ENCODE data around the gene STAC.
"Not testable (repeated sequence)": the region's sequence is repeated elsewhere in the genome, so short reads cannot be mapped to it uniquely, and the experiment has no call there.

STAC gene

DNA sequence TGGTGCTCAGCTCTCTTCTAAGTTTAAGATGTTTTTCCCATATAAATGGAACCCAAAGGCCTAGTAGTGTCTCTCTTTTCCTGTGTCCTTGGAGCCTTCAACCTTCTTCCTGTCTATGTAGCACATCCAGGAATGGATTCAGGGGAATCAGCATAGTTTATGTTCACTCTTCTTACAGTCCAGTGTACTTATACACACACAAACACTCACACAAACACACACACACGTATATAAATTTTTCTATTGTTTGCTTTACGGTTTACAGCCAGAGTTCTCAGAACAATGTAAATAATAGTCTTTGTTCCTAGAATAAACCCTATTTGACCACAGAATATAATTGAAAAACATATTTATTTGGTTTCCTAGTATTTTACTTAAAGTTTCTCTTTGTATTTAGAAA is 36.9 kb downstream of the STAC start:
- no peak for DNase-seq

DNA sequence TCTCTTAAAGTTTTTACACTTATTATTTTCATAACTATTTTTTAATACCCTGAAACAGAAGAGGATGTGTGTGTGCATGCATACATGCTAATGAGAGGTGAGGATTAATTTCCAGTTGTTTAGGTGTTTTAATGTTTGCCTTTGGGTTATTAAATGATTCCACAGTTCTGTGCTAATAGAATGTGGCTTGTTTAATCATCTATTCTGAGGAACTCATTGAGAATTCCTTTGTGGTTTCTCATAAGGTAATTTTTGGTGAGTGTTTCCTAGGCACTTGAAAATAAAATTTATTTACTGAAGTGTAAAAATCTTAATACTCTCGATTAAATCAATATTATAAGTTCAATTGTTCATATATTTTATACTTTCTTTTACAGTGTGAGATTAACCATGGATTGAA is 38.0 kb downstream of the STAC start:
- no peak for DNase-seq

DNA sequence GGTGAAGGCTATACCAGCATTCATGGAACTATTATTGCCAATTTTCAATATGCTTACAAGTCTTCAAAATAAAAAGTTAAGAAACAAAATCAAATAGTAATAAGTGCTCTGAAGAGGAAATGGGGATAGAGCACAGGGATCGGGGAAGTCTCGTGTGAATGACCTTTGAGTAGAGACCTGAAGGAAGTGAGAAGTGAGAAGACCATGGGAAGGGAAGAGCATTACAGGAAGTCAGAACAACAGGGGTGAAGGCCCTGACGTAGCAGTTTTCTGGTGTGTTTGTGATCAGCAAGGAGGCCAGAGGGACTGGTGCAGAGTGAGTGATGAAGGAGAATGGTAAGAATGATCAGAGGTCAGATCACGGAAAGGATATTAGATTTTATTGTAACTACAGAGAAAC is 48.1 kb downstream of the STAC start:
- no peak for DNase-seq

DNA sequence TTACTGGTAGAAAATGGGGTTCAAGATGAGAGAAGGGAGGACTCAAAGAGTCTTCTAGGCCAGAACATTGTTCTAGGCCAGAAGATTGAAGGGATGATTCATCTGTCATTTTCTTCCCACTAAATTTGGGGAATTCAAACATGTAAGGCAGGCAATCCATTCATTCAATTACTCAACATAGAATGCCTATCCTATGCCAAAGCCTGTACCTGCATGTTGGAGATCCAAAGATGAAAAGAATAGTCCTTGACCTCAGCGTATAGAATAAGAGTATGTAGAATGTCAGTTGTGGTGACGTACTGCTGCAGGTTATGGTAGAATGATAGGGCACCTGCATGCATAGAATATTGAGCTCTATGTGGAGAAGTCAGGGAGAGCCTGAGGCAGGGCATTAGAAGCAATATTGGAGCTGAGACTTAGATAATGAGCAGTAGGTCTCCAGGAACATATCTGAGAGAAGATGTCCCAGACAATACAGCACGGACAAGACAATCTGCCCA is 49.7 kb downstream of the STAC start:
- DNase-seq = no peak

DNA sequence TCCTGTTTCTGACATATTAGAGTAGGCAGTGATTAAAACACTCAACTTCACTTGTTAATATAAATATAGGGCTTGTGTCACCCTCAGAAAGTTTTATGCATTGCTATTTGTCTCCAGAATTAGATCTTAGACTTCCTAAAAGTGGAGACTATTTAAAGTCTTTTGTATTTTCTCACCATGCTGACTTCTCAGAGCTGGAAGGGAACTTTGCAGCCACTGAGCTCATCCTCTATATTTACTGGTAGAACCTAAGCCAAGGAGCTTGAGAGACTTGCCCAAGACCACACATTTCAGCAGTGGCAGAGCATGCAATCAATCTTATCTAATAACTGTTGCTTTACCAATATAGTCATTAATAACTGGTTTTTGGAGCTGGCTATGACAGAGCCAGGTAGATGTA is 53.2 kb downstream of the STAC start:
- DNase-seq = no peak

DNA sequence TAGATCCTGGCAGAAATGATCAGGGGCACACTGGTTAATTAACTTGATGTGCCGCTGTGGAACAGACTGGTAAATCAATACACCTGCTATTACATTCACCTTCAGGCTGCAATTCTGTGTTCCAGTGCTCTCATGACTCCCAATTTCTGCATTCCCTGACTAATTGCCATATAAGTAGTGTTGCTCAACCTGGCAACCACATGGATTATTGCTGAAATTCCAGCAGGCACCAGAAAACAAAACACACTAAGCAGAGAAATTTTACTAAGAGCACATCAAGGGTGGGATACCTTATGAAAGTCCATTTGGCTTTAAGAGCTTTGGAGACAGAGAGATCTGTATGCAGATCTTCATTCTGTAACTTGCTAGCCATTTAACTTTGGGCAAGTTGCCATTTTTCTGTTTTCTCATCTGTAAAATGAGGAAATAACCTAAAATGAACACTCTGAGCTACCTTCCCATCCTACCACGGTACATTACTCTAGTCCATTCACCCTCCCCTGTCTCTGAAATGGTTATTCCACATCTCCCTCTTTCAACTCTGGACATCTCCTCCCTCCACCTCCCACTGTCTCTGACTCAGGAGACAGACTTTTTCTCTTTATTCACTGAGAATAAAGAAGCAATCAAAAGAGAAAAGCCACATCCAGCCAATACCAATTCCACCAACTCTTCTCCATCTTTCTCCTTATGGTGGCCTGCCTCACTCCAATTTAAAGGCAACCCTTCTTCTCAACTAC is 54.6 kb downstream of the STAC start:
- DNase-seq = no peak

DNA sequence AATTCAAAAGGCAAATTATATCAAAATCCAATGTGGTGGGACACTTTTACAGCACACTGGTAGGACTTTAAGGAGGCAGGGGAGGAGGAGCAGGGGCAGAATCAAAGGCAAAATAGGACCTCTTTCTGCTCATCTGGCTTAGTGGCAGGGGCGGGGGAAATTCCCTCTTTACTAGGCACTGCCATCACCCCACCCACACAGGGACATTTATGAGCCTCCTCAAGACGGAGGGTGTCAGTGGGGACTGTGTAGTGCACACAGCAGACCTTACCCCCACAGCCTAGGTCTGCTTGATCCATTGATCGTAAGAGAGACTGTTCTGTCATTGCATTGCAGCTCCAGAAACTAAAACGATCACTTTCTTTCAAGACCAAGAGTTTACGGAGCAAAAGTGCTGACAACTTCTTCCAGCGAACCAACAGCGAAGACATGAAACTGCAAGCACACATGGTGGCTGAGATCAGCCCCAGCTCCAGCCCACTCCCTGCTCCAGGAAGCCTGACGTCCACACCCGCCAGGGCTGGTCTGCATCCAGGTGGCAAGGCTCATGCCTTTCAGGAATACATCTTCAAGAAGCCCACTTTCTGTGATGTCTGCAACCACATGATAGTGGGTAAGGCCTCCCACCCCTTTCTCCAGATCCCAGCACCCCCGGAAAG is 62.9 kb downstream of the STAC start:
- DNase-seq = no peak

DNA sequence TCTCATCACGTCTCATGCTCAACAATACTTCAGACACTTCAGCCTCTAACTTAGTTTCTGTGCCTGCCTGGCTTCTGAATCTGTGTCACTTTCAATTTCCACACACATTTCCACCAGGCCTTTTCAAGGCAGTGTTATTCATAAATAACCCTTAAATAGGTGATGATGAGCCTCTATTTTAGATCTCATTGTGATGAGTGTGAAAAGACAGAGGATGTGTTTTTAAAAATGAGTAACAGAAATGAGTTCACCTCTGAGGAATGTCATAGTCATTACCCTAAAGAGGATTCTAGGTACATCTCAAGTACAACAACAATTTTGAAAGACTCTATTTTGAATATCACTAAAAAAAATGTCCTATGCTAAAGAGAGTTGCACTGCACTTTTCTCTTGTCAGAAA is 64.6 kb downstream of the STAC start:
- DNase-seq = no peak

DNA sequence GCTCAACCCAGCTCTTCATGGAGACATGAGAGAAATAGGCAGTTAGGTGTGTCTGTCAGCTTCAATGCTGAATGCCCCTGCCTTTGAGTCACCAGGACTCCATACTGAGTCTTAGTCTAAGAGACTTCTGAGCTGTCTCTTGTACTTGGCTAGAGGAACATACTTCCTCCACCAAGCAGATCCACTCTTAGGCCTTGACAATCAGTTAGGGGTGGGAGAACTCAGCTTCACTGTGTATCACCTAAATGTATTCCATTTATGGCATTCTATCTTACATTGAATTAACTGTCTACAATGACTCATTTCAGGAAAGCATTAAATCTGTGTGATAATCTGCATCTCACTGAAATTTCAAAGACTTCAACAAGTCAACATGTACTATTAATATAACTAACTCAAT is 66.0 kb downstream of the STAC start:
- no peak for DNase-seq

DNA sequence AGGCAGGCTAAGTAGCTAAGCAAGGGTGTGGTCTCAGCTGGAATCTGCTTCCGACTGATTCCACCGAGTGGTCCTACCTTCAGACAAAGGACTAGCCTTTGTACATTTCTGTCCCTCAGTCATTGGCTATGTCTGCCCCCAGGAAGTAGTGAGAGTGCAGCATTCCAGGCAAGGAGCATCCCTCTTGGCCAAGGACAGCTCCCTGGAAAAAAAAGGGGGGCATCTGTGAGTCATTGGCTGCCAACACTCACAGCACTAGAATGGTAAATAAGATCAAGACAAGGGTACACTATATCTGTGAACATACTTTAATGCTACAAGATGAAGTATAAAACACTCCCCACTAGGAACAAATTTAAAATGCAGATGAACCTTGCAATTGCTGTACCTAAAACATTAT is 66.8 kb downstream of the STAC start:
- no peak for DNase-seq

DNA sequence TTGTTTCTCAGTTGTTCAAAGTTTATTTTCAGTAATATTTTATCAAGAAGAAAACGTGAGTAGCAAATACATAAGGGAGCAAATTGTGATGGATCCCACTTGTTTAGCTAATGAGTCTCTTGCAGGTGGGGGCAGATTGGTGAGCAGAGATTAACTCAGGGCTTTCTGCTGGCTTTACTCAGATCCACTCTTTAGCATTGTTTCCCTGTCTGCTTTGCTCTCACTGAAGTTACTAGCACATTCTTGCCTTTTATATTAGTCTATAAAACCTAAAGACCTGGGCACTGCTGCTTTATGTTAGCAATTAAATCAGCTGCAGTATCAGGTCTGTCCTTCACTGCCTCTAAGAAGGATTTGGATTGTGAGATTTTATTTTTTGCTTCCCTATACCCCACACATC is 71.5 kb downstream of the STAC start:
- DNase-seq = no peak

DNA sequence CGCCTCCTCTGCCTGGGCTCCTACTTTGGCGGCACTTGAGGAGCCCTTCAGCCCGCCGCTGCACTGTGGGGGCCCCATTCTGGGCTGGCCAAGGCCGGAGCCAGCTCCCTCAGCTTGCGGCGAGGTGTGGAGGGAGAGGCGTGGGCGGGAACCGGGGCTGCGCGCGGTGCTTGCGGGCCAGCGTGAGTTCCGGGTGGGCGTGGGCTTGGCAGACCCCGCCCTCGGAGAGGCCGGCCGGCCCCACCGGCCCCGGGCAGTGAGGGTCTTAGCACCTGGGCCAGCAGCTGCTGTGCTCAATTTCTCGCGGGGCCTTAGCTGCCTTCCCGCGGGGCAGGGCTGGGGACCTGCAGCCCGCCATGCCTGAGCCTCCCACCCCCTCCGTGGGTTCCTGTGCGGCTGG is 72.9 kb downstream of the STAC start:
- not testable (repeated sequence) for DNase-seq

DNA sequence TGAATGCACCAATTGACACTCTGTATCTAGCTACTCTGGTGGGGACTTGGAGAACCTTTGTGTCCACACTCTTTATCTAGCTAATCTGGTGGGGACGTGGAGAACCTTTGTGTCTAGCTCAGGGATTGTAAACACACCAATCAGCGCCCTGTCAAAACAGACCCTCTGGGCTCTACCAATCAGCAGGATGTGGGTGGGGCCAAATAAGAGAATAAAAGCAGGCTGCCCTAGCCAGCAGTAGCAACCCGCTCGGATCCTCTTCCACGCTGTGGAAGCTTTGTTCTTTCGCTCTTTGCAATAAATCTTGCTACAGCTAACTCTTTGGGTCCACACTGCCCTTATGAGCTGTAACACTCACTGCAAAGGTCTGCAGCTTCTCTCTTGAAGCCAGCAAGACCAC is 73.6 kb downstream of the STAC start:
- DNase-seq = not testable (repeated sequence)

DNA sequence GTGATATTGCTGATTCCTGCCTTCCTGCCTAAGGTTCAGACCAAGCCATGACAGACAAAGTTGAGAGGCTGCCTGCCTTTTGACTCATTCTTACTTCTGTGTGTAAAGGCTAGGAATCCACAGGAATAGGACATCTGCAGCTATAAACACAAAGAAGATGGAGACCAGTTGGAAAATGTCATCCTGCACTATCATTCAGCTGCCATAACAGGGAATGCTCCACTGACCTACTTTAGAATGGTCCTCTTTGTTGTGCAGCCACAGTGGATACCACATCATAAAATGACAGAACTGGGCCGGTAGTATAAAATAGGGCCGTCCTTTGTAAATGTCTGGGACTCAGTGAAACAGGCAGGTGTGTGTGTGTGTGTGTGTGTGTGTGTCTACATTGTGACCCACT is 75.1 kb downstream of the STAC start:
- no peak for DNase-seq

DNA sequence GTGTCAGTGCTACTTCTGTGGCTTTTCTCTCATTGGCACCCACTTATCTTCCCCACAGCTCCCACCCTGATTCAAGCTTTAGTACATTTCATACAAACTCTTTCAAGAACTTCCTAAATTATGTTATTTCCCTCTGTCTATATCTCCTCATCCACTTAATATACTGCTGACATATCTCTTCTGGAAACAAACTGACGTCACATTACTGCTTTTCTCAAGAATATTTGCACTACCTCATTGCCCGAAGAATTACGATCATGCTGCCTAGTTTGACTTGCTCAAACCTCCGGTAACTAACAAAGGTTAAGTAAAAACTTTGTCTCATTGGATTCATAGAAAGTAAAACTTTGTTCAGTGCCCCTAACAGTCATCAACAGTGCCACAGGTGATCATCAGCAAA is 76.5 kb downstream of the STAC start:
- no peak for DNase-seq

DNA sequence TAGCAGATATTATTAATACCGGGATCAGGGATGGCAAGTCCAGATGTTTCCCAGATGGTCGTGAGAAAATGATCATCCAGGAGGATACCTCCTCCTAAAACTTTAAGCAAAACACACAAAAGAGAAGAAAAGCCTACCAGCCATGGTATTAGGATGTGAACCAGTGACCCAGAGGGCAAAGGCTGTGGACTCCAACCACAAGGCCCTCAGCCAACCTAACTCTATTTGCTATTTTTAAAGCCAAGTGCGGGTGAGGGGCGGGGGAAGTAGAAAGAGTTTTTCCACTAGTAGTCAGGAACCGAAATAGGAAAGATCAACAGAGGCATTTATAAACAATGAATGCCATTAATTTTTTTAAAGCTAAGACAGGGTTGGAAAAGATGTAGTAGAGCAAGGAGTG is 77.4 kb downstream of the STAC start:
- no peak for DNase-seq

DNA sequence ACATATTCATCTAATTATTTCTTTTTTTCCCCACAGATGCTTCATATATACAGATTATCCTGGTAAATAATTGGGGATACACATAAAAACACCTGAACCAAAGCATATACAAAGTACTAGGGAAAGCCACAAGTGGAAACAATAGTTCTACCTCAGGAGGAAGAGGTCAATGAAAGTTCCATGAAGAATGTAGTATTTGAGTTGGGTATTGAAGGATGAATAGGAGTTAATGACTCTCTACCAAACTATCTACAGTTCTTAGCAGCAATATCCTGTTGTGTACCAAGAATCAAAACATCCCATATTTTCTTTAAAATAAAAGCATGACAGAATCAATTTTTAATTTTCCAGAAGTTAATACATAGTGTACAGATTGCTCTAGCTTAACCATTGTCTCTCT is 78.9 kb downstream of the STAC start:
- DNase-seq = no peak

DNA sequence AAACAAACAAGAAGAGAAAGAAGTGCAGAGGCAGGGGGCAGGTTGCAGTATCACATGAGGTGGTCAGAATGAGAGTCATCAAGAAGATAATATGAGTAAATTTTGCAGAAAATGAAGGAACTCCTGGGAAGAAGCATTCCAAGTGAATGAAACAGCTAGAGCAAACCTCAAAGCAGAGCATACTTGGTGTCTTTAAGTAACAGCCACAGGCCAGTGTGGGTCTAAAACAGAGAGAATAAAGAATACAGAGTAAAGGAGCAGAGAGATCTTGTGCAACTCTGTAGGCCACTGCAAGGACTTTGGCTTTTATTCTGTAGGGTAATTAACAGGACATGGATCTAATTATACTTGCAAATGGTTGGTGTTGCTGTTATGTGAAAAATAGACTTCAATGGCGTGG is 81.3 kb downstream of the STAC start:
- DNase-seq = no peak

DNA sequence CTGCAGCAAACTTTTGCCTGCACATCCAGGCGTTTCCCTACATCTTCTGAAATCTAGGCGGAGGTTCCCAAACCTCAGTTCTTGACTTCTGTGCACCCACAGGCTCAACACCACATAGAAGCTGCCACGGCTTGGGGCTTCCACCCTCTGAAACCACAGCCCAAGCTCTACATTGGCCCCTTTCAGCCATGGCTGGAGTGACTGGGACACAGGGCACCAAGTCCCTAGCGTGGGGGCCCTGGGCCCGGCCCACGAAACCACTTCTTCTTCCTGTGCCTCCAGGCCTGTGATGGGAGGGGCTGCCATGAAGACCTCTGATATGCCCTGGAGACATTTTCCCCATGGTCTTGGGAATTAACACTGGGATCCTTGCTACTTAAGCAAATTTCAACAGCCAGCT is 91.7 kb downstream of the STAC start:
- not testable (repeated sequence) for DNase-seq

DNA sequence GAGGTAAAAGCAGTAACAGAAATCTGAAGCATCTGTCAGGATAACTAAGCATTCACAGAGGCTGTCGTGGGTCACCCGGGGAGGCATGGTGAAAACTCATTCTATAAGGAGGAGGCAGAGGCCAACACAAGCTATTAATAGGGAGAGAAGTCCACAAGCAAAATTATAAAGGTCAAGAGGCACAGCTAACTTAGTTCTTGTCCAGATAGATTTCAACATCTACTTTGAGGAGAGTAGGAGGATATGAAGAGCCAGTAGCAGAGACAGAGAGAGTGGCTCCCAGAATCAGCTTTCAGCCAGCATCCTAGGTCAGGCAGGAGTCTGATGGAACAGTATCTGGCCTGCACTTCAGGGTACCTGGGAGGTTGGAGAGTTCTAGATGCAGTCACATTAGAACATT is 95.3 kb downstream of the STAC start:
- no peak for DNase-seq

DNA sequence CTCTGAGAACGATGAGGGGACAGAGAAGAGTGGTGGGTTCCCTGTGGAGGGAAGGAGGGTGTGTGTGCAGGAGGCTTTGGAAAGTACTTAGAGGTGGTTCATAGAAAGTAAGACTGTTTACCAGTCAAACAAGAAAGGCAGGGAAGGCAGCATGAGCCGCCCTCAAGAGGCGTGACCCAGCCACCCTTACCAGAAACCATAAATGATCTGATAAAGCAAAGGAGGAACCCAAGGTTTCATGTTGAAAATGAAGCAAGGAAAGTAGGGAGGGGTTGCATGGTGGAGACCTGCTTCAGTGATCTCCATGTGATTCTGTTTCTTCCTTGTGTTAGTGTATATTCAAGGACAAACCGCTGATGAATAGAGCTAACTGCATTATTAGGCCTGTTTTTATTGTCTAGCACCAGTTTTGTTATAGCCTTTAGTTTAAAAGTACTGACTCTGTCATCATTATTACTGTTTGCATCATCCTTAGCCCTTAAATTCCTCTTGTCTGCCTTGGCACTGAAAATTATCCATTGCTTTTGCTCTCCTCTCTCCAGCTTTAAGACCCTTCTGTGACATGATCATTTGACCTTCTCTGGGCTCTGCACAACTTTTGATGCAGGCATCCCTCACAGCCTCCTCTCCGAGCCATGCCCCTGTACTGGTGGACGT is 96.1 kb downstream of the STAC start:
- no peak for DNase-seq

DNA sequence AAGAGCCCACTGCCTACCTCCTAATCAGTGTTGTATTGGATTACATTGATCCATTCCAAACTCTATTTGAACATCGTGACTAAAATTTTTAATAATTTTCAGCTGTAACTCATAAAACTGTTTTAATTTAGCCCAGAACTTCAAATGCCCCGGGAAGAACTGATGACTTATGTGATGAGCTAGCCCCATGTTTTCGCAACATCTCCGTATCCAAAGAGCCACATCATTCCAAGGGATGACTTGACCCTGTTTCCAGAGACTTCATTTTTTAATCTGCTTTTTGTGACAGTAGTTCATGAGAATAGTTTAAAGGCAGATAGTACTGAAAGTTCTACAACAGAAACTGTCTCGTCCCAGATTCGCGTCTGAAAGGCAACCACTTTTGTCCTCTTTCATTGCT is 97.4 kb downstream of the STAC start:
- no peak for DNase-seq

DNA sequence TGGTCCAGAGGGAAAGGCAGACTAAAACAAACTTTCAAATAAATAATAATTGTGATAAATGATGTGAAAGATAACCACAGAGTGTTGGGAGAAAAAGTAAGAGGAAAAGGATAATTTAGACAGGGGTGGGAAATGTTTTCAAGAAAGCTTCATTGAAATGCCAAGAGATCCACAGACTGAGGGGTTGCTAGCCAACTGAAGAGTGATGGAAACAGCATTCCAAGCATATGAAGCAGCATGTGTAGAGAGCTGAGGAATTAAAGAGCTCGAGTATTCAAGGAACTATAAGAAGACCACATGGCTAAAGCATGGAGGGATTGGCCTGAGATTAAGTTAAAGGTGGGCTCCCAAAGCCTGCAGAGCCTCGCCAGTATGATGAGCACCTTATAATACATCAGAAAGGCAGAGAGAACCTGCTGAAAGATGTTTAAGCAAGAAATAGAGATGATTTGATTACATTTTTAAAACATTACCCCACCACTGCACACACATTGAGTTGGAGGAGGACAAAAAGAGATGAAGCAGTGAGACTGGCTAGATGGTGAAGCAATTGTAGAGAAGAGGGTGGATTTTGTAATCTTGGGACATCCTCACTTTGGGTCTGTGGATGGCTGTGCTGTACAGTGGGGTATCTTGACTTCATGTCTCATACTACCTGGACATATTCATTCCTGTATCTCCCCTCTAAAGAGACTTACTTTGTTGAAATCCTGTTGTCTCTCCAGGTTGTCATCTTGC is 100.8 kb downstream of the STAC start:
- no peak for DNase-seq

DNA sequence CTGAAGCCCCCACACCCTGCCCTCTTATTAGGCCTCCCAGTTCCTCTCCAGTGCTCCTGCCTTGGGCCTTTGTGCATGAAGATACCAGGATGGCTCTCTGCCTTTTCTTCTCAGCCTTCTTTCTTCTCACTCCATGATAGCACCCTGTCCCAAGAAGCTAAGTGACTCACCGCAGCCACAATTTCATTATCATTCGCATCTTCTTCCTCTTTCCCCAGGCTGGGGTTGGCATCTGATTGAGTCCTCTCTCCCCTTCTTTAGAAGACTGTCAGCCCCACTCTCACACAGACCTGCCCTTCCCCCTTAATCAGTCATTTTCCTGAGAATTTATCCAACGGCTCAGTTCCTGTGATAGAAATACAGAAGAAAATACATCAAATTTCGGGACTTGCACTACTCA is 102.0 kb downstream of the STAC start:
- no peak for DNase-seq
